EL (cell line): ENCODE measurements around the gene HEXIM1.
"Not testable (repeated sequence)": the region's sequence is repeated elsewhere in the genome, so short reads cannot be mapped to it uniquely, and the experiment has no call there.

Source experiments
- DNase-seq: peaks from one replicate; pipeline ENCODE4 v3.0.0-alpha.2; 2016

HEXIM1 gene

GRCh38 chr17:45114117-45114932, 34.0 kb upstream of the HEXIM1 start:
- DNase-seq: no peak

- no peak for DNase-seq
These were observed 33.2 kb upstream of the HEXIM1 start for GRCh38 chr17:45115015-45115625.

- DNase-seq: no peak
These were observed 32.4 kb upstream of the HEXIM1 start for GRCh38 chr17:45115871-45116270.

GRCh38 chr17:45116434-45117016, 31.8 kb upstream of the HEXIM1 start:
- no peak for DNase-seq

GRCh38 chr17:45117334-45117733, 30.9 kb upstream of the HEXIM1 start:
- DNase-seq: no peak

- DNase-seq: no peak
These were observed 30.2 kb upstream of the HEXIM1 start for GRCh38 chr17:45117848-45118646.

GRCh38 chr17:45118691-45119090, 29.6 kb upstream of the HEXIM1 start:
- no peak for DNase-seq

GRCh38 chr17:45119964-45120363, 28.3 kb upstream of the HEXIM1 start:
- DNase-seq: no peak

GRCh38 chr17:45120558-45120957, 27.7 kb upstream of the HEXIM1 start:
- no peak for DNase-seq

GRCh38 chr17:45121055-45121454, 27.2 kb upstream of the HEXIM1 start:
- DNase-seq: no peak

GRCh38 chr17:45123076-45123770, 25.1 kb upstream of the HEXIM1 start:
- DNase-seq: no peak

- peak; percentile 91 for DNase-seq
These were observed 24.1 kb upstream of the HEXIM1 start for GRCh38 chr17:45123930-45124796.

- not testable (repeated sequence) for DNase-seq
These were observed 23.5 kb upstream of the HEXIM1 start for GRCh38 chr17:45124797-45125122.

- DNase-seq: no peak
These were observed 22.8 kb upstream of the HEXIM1 start for GRCh38 chr17:45125509-45125908.

- DNase-seq: no peak
These were observed 21.1 kb upstream of the HEXIM1 start for GRCh38 chr17:45127207-45127547.

- peak; percentile 54 for DNase-seq
These were observed 20.6 kb upstream of the HEXIM1 start for GRCh38 chr17:45127548-45128300.

GRCh38 chr17:45128331-45128730, 19.9 kb upstream of the HEXIM1 start:
- no peak for DNase-seq

- DNase-seq: no peak
These were observed 19.3 kb upstream of the HEXIM1 start for GRCh38 chr17:45128989-45129388.

- no peak for DNase-seq
These were observed 18.8 kb upstream of the HEXIM1 start for GRCh38 chr17:45129426-45129939.

GRCh38 chr17:45129940-45130680, 18.2 kb upstream of the HEXIM1 start:
- peak; percentile 53 for DNase-seq
